KBM-7 (cell line): ENCODE data around the gene OR2T8.

Experiments
- DNase-seq: peaks from one replicate; pipeline ENCODE4 v3.0.0-alpha.2; 2015
- in situ Hi-C: fragments of 300-500 bp; cut with MboI; formaldehyde crosslinking; loops from 2 replicates; pipeline ENCODE4 v1.14.3; 2020; ENCODE audit warnings: low sequenced_read_pairs, low pct_unique_long_range_greater_than_20kb, mixed read lengths

Gene OR2T8

DNA sequence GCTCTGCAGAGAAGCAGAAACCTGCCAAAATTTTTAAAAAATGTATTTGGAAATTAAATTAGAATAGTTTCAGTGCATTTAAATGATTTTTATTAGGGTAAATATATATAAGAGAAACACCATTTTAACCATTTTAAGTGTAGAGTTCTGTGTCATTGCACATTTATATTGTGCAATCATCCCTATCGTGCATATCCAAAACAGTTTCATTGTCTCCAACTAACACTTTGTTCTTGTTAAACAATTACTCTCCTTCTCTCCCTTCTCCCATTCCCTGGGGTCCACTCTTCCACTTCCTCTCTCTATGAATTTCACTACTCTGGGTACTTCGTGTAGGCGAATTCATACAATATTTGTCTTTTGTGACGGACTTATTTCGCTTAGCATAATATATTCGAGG is 22.6 kb downstream of the OR2T8 start:
- in situ Hi-C loops: no loop called here
- DNase-seq: no peak

DNA sequence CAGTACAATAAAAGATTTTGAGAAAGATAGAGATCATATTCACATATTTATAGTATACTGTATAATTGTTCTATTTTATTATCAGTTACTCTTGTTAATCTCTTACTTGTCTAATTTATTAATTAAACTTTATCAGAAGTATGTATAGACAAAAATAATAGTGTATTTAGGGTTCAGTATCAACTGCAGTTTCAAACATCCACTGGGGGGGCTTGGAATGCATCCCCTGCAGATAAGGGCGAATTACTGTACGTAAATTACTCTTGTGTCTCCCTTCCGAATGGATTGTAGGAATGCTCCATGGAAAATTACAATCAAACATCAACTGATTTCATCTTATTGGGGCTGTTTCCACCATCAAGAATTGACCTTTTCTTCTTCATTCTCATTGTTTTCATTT is 28.5 kb downstream of the OR2T8 start, which contains the start of gene OR2L8:
Gene OR2L8 (plus strand): TSS at position 301 of the 400 bp plus-strand sequence. CDS start 0 bp downstream, at position 301.
- in situ Hi-C loops: no loop called here
- DNase-seq: no peak

DNA sequence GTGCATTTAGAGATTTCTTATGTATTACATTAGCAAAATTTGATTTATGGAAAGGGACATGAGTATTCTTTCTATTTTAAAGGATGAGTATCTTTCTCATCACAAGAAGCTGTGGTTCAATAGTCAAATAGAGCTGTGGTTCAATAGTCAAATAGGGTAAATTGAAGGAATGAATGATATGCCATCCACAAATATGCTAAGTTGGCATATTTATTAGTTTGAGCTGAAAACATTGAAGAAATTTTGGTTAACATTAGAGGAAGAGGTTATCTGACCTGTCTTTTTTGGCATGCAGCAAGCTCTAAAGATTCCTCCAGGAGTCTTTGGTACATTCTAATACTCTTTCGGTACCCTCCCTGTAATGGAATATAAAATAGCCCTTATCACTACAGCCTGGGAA is 33.4 kb downstream of the OR2T8 start:
- in situ Hi-C loops: no loop called here
- no peak for DNase-seq

- in situ Hi-C loops: no loop called here
- DNase-seq: no peak
These were observed 41.7 kb downstream of the OR2T8 start for GRCh38 chr1:247961791-247962190.

GRCh38 chr1:247962911-247963588 is 43.0 kb downstream of the OR2T8 start:
- in situ Hi-C loops: no loop called here
- peak; percentile 3 for DNase-seq

DNA sequence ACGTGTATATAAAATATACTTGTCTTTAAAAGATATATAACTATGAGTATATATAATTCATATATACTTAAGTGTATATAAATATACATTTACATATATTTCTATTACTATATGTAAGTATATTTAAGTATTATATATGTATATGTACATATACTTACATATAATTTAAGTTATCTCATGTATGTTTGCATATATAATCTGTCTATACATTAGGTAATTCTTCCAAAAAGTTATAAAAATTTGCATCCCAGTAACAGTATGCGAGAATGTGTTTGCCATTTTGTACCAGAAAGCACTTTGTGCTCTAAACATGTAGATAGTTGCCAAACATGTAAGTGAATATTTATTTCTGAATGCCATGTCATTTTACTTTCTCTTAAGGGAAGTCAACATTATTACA is 44.9 kb downstream of the OR2T8 start, which contains the start of gene OR2AK2:
Gene OR2AK2 (plus strand): TSS at position 301 of the 400 bp plus-strand sequence. CDS start 144 bp downstream, outside the sequence.
- no peak for DNase-seq
- in situ Hi-C loops: no loop called here

- in situ Hi-C loops: no loop called here
- no peak for DNase-seq
These were observed 46.6 kb downstream of the OR2T8 start for GRCh38 chr1:247966532-247967204.
